K562 (cell line): Measurements from ENCODE around the gene EHBP1L1. TPM values are rescaled to one million over a fixed set of nuclear protein-coding genes. Genes with fewer than 3 reads are reported as not detected.
A peak's percentile ranks its signal among the peaks of the same experiment; 100 is the strongest.

Experiments
- ARHGAP35 ChIP-seq: fragments of 450-650 bp; IDR thresholded peaks from 2 replicates; pipeline ENCODE4 v1.6.1; 2018; ENCODE audit not compliant: partially characterized antibody
- ATF3 ChIP-seq, 2 experiments: fragments of 450-650 bp in 1 of 2; sonication (generic) in 1 of 2; formaldehyde crosslinking in 1 of 2; IDR thresholded peaks in 1 of 2; conservative IDR thresholded peaks in 1 of 2; 2 replicates each; pipeline versions ENCODE4 v1.6.1 to v1.8.1; 2016 to 2023; ENCODE audit warnings: mild to moderate bottlenecking in 2 of 2, moderate library complexity in 2 of 2, inconsistent platforms in 1 of 2, missing genetic modification reagents in 1 of 2
- ATF7 ChIP-seq: fragments of 450-650 bp; IDR thresholded peaks from 2 replicates; pipeline ENCODE4 v1.7.1; 2014; ENCODE audit warnings: mild to moderate bottlenecking, moderate library complexity
- BCOR ChIP-seq: fragments of 450-650 bp; IDR thresholded peaks from 2 replicates; pipeline ENCODE4 v1.6.1; 2016
- ELF2 ChIP-seq: fragments of 250-450 bp; sonication (Bioruptor Pico); IDR thresholded peaks from 2 replicates; pipeline ENCODE4 v1.5.0; 2021; ENCODE audit warnings: mild to moderate bottlenecking
- ETS2 ChIP-seq: IDR thresholded peaks from 2 replicates; pipeline ENCODE4 v1.6.1; 2016; ENCODE audit warnings: borderline replicate concordance, missing genetic modification characterization, mild to moderate bottlenecking, moderate library complexity, missing compliant biosample characterization; ENCODE audit not compliant: poor library complexity, severe bottlenecking
- GABPB2 ChIP-seq: fragments of 250-450 bp; sonication (Bioruptor Pico); conservative IDR thresholded peaks from 2 replicates; pipeline ENCODE4 v1.5.1; 2021; ENCODE audit warnings: mild to moderate bottlenecking
- HNRNPH1 ChIP-seq: fragments of 200-400 bp; formaldehyde crosslinking; optimal IDR thresholded peaks from 2 replicates; pipeline ENCODE3; 2017; ENCODE audit warnings: low read depth, mild to moderate bottlenecking, low read length, moderate library complexity
- ILK ChIP-seq: fragments of 450-650 bp; IDR thresholded peaks from 2 replicates; pipeline ENCODE4 v1.6.1; 2016; ENCODE audit warnings: missing genetic modification characterization, low read depth, mild to moderate bottlenecking, missing compliant biosample characterization, moderate library complexity, borderline replicate concordance
- KLF6 ChIP-seq: fragments of 250-450 bp; sonication (Bioruptor Pico); IDR thresholded peaks from 2 replicates; pipeline ENCODE4 v1.4.0; 2020; ENCODE audit warnings: mild to moderate bottlenecking, moderate library complexity, borderline replicate concordance
- L3MBTL2 ChIP-seq: fragments of 450-650 bp; IDR thresholded peaks from 2 replicates; pipeline ENCODE4 v1.6.1; 2016; ENCODE audit warnings: mild to moderate bottlenecking, moderate library complexity
- MED1 ChIP-seq: sonication (generic); formaldehyde crosslinking; IDR thresholded peaks from 2 replicates; pipeline ENCODE4 v1.8.1; 2023; ENCODE audit warnings: missing genetic modification reagents, borderline replicate concordance
- MYNN ChIP-seq, 2 experiments: sonication (generic); formaldehyde crosslinking in 1 of 2; IDR thresholded peaks; 2 replicates each; pipeline versions ENCODE4 v1.5.0 to v1.6.1; 2016 to 2020; ENCODE audit warnings: antibody characterized with exemption in 1 of 2, missing genetic modification reagents in 1 of 2
- NFATC3 ChIP-seq: fragments of 450-650 bp; IDR thresholded peaks from 2 replicates; pipeline ENCODE4 v1.6.1; 2017; ENCODE audit warnings: mild to moderate bottlenecking
- NKRF ChIP-seq: fragments of 450-650 bp; IDR thresholded peaks from 2 replicates; pipeline ENCODE4 v1.6.1; 2016; ENCODE audit warnings: borderline replicate concordance
- OTX1 ChIP-seq: fragments of 450-650 bp; formaldehyde crosslinking; IDR thresholded peaks from 2 replicates; pipeline ENCODE4 v1.4.0; 2022; ENCODE audit warnings: mild to moderate bottlenecking
- PCBP1 ChIP-seq: fragments of 200-400 bp; formaldehyde crosslinking; IDR thresholded peaks from 2 replicates; pipeline ENCODE4 v1.6.1; 2018; ENCODE audit warnings: mild to moderate bottlenecking, low read depth, low read length; ENCODE audit not compliant: poor library complexity, severe bottlenecking
- SMAD1 ChIP-seq: fragments of 150-350 bp; IDR thresholded peaks from 2 replicates; pipeline ENCODE4 v1.6.1; 2014; ENCODE audit warnings: low read length, low read depth; ENCODE audit not compliant: partially characterized antibody
- SPI1 ChIP-seq: IDR thresholded peaks from 2 replicates; pipeline ENCODE4 v1.6.1; 2011; ENCODE audit warnings: low read depth, low read length, control low read depth, borderline replicate concordance
- SRSF9 ChIP-seq: fragments of 200-400 bp; formaldehyde crosslinking; IDR thresholded peaks from 2 replicates; pipeline ENCODE4 v1.6.1; 2017; ENCODE audit warnings: low read depth, low read length, borderline replicate concordance
- TCF15 ChIP-seq: fragments of 250-450 bp; sonication (Bioruptor Pico); IDR thresholded peaks from 2 replicates; pipeline ENCODE4 v1.8.0; 2022; ENCODE audit warnings: moderate library complexity, mild to moderate bottlenecking, inconsistent platforms
- XRCC5 ChIP-seq: fragments of 200-400 bp; formaldehyde crosslinking; IDR thresholded peaks from 2 replicates; pipeline ENCODE4 v1.6.1; 2017; ENCODE audit warnings: low read depth, mild to moderate bottlenecking, low read length
- ZNF77 ChIP-seq: fragments of 250-450 bp; sonication (Bioruptor Pico); IDR thresholded peaks from 2 replicates; pipeline ENCODE4 v1.5.0; 2020
- polyA plus RNA-seq, 8 experiments: library from polyadenylated mRNA; depleted of rRNA in 4 of 8; stranded (reverse) in 5 of 8; unstranded in 3 of 8; fragments of >200 nt; fragmentation: Nextera tagmentation in 2 of 8; fragmentation: Illumina TruSeq in 1 of 8; extraction: Ambion mirVana in 2 of 8; extraction: Trizol in 1 of 8; gene quantifications; 2 replicates each; pipeline versions ENCODE4 v1.2.1 to v1.2.3, GENCODE V29; 2011 to 2014; ENCODE audit warnings: inconsistent platforms in 1 of 8, missing spikeins in 1 of 8
- total RNA-seq, 7 experiments: library from RNA; depleted of rRNA in 6 of 7; stranded (reverse); fragments of >200 nt in 6 of 7; fragmentation: Illumina TruSeq in 2 of 7; extraction: Trizol in 2 of 7; gene quantifications; 2 replicates each; pipeline versions ENCODE4 v1.2.1 to v1.2.3, GENCODE V29; 2011 to 2021; ENCODE audit warnings: low replicate concordance in 1 of 7
- TF ChIP-seq, protein P1 (sequence below), 2 experiments: fragments of 450-650 bp; conservative IDR thresholded peaks; 2 replicates each; pipeline ENCODE4 v1.6.1; 2017; ENCODE audit warnings: mild to moderate bottlenecking in 2 of 2, moderate library complexity in 2 of 2

EHBP1L1 gene
- total and polyA plus RNA-seq, 9 of the 15 experiments (the other 6 are each of a cell fraction or from before 2014, with no cell fraction given), result 0.03 to 87.1 (median 26.3) TPM

DNA sequence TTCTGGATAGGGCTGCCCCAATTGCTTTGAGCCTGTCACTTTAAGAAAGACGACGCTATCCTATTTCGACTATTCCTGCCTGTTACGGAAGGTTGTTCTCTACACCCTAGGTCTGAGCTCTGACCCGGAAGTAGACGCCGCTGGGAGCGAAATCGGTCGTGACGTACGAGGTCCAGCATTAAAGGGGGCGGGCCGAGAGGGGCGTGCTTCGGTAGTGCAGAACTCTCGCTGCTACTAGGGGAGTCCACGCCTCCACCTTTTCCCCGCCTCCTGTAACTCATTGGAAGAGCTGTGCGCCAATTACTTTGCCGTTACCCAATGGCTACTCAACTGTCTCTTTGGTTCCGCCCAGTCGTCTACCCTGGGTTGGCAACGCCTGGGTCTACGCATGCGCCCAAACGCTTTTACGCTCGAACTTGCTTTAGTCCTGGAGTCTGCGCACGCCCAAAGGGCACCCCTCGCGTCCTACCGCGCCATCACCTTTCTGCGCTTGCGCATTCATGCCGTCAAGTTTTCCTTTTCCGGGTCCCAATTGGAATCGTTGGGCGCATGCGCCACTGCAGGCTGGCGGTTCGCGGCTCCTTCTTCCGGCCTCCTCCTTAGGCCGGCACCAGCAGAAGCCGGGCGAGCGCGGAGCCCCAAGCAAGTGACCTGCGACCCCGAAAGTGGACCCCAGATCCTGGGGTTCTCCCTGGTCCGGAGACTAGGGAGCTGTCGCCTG lies 39.5 kb downstream of the EHBP1L1 start, which contains the start of gene PCNX3 (continued):
- TF ChIP-seq GABPB2 (CRISPR knock-in tag), result no peak
- TF ChIP-seq ELF2 (CRISPR knock-in tag), result peak; percentile 30; the same call in 1 of the 2 replicates
- TF ChIP-seq XRCC5, result peak; percentile 90
- TF ChIP-seq OTX1, result 0 out of 2 replicates have a peak, but pooled peaks have one; percentile 32
- TF ChIP-seq SMAD1, result no peak
- peak; percentile 80; the same call in 1 of the 2 replicates for TF ChIP-seq NKRF
- TF ChIP-seq TCF15, result no peak
- TF ChIP-seq PCBP1, result no peak
- TF ChIP-seq, protein P1, sequence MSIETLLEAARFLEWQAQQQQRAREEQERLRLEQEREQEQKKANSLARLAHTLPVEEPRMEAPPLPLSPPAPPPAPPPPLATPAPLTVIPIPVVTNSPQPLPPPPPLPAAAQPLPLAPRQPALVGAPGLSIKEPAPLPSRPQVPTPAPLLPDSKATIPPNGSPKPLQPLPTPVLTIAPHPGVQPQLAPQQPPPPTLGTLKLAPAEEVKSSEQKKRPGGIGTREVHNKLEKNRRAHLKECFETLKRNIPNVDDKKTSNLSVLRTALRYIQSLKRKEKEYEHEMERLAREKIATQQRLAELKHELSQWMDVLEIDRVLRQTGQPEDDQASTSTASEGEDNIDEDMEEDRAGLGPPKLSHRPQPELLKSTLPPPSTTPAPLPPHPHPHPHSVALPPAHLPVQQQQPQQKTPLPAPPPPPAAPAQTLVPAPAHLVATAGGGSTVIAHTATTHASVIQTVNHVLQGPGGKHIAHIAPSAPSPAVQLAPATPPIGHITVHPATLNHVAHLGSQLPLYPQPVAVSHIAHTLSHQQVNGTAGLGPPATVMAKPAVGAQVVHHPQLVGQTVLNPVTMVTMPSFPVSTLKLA (conservative IDR thresholded peaks at IDR 0.05), result peak; percentile 78 to 87
- peak; percentile 89 for TF ChIP-seq L3MBTL2
- no peak for TF ChIP-seq ILK (tag)
- no peak for TF ChIP-seq HNRNPH1
- no peak for TF ChIP-seq MYNN (IDR thresholded peaks at IDR 0.05)
- TF ChIP-seq MYNN (CRISPR knock-in tag; IDR thresholded peaks at IDR 0.05), result no peak
- TF ChIP-seq MED1 (CRISPR knock-in tag), result no peak
- TF ChIP-seq ZNF77 (CRISPR knock-in tag), result no peak
- TF ChIP-seq BCOR, result no peak
- peak; percentile 93 for TF ChIP-seq ATF7
- TF ChIP-seq ARHGAP35, result no peak
- no peak for TF ChIP-seq NFATC3
- TF ChIP-seq KLF6 (CRISPR knock-in tag), result no peak; the same call in 1 of the 2 replicates
- no peak for TF ChIP-seq SRSF9
- no peak for TF ChIP-seq ETS2 (tag)
- no peak for TF ChIP-seq ATF3 (IDR thresholded peaks at IDR 0.05)
- TF ChIP-seq ATF3 (CRISPR knock-in tag; conservative IDR thresholded peaks at IDR 0.05), result no peak
- no peak for TF ChIP-seq SPI1
